ENCODE results near the gene CEACAM19.
"Not testable (repeated sequence)": the region's sequence is repeated elsewhere in the genome, so short reads cannot be mapped to it uniquely, and the experiment has no call there.

Gene CEACAM19

DNA sequence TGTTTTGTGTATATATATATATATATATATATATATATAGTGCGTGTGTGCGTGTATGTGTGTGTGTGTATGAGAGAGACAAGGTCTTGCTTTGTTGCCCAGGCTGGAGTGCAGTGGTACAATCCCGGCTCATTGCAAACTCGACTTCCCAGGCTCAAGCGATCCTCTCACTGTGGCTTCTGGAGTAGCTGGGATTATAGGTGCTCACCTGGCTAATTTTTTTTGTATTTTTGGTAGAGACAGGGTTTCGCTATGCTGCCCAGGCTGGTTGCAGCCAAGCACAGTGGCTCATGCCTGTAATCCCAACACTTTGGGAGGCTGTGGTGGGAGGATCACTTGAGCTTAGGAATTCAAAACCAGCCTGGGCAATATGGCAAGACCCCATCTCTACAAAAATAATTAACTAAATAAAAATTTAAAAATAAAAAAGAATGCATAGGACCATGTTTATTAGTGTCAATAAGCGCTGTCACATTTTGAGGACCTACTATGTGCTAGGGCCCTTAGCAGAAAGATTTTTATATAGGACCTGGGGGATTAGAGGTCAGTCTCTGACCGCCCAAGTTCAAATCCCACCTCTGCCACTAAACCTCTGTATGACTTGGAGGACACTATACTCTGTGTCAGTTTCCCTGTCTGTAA is 25.8 kb upstream of the CEACAM19 start:
- no peak for DNase-seq

GRCh38 chr19:44646049-44646416 is 25.2 kb upstream of the CEACAM19 start:
- no peak for DNase-seq

- no peak for DNase-seq
Observed at GRCh38 chr19:44647144-44647543, 24.1 kb upstream of the CEACAM19 start.

DNA sequence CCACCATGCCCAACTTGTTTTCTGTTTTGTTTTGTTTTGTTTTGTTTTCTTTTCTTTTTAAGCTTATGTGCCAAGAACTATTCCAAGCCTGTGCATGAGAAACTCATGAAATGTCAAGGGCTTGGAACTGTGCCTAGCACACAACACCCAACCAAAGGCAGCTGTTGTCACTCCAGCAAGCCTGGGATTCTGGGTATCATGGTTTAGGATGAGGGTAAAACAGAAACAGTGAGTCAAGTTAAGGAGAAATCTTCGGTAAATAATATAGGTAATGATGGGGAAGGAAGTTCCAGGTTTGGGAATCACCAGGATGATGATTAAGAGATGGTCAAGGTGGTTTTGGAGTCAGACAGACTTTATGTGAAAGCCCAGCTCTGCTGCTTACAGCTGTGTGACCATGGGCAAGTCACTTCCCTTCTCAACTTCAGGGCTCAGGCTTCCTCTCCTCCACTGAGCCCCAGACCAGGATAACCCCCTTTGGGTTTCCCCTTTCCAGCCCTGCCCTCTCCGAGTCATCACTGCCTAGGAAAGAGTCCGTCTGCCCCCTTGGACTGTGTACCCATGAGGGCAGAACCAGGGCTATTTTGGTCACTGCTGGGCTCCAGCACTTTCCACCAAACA is 22.5 kb upstream of the CEACAM19 start:
- DNase-seq: no peak

- no peak for DNase-seq
Observed at GRCh38 chr19:44649578-44650145, 21.6 kb upstream of the CEACAM19 start.

GRCh38 chr19:44653343-44653742 is 17.9 kb upstream of the CEACAM19 start:
- no peak for DNase-seq

DNA sequence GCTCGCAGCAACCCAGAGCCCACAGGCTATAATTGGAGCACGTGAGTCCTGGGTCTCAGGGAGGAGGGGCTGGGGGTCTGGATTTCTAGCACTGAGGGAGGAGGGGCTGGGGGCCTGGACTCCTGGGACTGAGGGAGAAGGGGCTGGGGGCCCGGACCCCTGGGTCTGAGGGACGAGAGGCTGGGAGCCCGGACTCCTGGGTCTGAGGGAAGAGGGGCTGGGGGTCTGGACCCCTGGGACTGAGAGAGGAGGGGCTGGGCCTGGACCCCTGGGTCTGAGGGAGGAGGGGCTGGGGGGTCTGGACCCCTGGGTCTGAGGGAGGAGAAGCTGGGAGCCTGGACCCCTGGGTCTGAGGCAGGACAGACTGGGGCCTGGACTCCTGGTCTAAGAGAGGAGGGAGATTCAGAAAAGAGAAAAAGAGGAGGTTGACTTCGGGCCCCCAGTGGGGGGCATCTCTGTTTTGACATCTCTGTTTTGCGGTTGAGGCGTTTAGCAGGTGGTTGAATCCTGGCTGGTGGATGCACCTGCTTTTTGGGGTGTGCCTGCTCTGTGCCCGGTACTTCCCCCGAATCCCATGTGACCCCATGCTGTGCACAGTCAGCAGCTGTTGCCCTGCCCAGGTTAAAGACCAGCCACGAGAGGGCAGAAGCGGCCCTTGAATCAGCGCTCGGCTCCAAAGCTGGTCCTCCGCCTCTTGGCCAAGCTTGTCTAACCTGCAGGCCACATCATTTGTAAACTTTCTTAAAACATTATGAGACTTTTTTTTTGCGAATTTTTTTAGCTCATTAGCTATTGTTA is 17.1 kb upstream of the CEACAM19 start:
- DNase-seq: peak; percentile 69

GRCh38 chr19:44657211-44657921 is 13.9 kb upstream of the CEACAM19 start:
- peak; percentile 74 for DNase-seq

- no peak for DNase-seq
Observed at GRCh38 chr19:44658069-44658733, 13.1 kb upstream of the CEACAM19 start.

DNA sequence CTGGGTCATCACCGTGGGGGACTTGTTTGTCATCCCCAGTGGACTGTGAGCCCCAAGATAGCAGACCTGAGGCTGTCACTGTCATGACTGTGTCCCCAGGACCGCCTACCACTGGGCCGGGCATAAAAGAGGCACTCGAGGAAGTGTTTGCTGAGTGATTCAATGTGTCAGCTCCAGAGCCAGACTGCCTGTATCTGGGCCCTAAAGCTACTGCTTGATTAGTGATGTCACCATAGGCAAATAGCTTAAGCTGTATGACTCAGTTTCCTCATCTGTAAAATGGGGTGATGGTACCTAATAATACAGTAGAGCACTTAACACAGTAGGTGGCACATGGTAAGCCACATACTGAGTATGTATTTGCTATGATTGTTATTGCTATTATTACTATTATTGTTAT is 11.2 kb upstream of the CEACAM19 start:
- no peak for DNase-seq

DNA sequence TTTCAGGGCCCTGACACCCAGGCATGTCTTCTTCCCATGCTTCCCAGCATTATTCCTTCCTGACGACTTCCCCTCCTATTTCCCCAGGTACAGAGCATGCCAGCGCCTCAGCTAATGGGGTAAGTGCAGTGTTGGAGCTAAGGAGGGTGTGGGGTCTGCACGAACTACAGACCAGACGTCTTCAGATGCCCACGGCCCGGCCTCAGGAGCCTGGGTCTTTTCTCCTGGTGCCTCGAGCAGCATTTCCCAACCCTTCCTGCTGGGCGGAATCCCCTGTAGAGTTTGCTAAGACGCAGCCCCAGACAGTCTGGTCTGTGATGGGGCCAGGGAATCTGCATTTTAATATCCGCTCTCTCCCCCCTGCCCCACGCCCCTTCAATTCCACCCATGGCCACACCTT is 10.1 kb upstream of the CEACAM19 start:
- DNase-seq: no peak

DNA sequence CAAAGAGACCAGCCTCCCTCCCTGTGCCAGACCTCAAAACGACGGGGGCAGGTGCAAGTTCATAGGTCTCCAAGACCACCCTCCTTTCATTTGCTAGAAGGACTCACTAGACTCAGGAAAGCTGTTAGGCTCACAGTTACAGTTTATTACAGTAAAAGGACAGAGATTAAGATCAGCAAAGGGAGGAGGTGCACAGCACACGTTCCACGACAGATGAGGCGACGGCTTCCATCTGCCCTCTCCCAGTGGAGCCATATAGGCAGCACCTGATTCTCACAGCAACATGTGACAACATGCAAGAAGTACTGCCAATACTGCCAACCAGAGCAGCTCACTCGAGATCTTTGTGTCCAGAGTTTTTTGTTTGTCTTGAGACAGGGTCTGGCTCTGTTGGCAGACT is 9.4 kb upstream of the CEACAM19 start:
- no peak for DNase-seq

DNA sequence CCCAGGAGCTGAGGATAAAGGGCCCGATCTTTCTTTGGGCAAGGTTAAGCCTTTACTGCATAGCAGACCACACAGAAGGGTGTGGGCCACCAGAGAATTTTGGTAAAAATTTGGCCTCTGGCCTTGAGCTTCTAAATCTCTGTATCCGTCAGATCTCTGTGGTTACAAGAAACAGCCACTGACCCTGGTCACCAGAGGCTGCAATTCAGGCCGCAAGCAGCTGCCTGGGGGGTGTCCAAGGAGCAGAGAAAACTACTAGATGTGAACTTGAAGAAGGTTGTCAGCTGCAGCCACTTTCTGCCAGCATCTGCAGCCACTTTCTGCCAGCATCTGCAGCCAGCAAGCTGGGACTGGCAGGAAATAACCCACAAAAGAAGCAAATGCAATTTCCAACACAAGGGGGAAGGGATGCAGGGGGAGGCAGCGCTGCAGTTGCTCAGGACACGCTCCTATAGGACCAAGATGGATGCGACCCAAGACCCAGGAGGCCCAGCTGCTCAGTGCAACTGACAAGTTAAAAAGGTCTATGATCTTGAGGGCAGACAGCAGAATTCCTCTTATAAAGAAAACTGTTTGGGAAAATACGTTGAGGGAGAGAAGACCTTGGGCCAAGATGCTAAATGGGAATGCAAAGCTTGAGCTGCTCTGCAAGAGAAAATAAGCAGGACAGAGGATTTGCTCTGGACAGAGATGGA is 8.4 kb upstream of the CEACAM19 start:
- DNase-seq: no peak

DNA sequence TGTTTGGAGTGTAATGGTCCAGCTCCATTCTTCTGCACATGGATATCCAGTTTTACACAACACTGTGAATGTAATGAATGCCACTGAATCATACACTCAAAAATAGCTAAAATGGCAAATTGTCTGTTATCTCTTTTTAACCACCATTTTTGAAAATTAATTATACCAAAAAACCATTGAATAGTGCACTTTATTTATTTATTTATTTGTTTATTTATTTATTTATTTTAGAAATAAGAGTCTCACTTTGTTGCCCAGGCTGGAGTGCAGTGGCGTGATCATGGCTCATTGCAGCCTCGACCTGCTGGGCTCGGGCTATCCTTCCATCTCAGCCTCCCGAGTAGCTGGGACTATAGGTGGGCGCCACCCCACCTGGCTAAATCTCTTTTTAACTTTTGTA is 7.3 kb upstream of the CEACAM19 start:
- no peak for DNase-seq

DNA sequence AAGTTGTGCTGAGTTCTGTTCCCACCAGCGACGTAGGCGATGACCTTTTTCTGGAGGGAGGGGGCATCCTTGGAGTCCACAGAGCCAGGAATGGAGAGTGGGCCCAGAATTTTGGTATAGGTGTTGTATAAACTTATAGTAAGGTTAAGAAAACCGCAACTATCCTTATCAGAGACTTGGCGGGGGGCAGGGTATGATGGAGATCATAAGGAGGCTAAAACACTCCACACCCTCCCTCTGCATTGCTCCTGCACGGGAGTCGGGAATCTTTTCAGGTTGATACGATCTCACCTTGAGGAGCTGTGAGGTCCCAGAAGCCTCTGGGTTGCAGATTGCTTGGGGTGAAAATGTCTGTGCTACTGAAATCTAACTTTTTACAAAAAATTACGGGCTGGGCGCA is 6.3 kb upstream of the CEACAM19 start:
- DNase-seq: no peak

DNA sequence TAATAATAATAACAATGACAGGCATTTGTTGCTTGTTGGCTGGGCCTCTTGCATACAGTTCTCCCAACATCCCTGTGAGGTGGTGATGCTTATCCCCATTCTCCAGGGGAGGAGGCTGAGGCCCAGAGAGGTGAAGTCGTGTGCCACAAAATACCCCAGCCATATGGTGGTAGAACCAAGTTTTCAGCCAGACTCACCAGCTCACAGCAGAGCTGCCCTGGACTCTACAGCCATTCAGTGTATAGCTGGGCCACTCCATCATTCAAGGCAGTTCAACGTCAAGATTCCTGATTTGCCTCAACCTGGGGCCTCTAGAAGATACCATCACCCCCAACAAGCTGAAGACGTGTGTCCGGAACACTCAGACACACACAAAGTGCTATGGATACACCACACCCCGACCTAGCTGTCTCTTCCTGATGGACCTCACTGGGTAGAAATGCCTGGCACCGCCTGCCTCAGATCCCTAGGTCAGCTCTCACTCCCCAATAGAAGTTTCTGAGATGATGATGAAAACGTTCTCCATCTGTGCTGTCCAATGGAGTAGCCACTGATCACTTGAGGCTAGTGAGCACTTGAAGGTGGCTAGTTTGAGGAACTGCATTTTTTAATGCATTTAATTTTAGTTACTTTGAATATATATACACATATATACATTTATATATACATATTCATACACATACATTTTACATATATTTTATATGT is 4.3 kb upstream of the CEACAM19 start:
- DNase-seq: no peak

- no peak for DNase-seq
Observed at GRCh38 chr19:44668985-44669764, 2.1 kb upstream of the CEACAM19 start.

DNA sequence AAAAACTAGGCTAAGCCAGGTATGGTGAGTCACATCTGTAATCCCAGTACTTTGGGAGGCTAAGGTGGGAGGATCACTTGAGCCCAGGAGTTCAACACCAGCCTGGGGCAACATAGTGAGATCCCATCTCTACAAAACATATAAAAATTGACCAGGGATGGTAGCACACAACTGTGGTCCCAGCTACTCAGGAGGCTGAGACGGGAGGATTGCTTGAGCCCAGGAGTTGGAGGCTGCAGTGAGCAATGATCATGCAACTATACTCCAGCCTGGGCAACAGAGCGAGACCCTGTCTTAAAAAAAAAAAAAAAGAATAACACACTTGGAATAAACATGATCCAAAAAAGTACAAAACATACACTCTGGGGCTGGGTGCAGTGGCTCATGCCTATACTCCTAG is 1.3 kb upstream of the CEACAM19 start:
- not testable (repeated sequence) for DNase-seq

GRCh38 chr19:44672226-44672625 is 944 bp downstream of the CEACAM19 start:
- DNase-seq: no peak

DNA sequence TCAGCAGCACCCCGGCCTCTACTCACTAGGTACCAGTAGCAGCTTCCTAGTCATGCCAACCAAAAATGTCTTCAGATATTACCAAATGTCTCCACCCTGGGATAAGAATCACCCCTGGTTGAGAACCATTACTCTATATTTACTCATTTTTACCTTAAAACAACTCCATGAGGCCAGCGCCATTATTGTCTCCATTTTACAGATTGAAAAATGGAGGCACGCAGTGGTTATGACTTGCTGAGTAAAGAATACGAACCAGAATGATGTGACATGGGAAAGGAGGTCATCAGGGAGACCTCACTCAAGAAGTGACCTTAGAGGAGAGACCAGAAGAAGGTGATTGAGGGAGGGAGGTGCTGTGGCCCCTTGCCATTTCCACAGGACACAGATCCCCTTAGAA is 2.2 kb downstream of the CEACAM19 start:
- DNase-seq: no peak

DNA sequence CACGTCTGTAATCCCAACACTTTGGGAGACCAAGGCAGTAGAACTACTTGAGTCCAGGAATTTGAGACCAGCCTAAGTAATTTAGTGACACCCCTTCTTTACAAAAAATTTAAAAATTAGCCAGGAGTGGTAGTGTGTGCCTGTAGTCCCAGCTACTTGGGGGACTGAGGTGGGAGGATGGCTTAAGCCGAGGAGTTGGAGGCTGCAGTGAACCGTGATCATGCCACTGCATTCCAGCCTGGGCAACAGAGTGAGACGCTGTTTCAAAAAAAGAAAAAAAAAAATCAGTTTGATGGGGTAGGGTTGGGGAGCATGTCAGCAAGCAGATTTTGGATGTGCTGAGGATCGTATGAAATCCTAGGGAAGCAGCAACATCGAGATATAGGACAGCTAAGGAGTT is 4.2 kb downstream of the CEACAM19 start:
- DNase-seq: no peak

Measured in stimulated activated CD4-positive, alpha-beta T cell treated with anti-CD3 and anti-CD28 coated beads, Interleukin-4, amount 100 ng/mL, for 1 hour (primary cell).